HG02798 (cell line): ENCODE data around the gene BACH2.

Experiments used
- ATAC-seq: cut with Tn5 transposase; IDR thresholded peaks from one replicate; pipeline ENCODE4 v1.9.1; 2021; ENCODE audit warnings: mild to moderate bottlenecking; ENCODE audit not compliant: unreplicated experiment, poor library complexity

Gene BACH2

GRCh38 chr6:90249034-90249433 is 47.6 kb downstream of the BACH2 start:
- ATAC-seq, result no peak

GRCh38 chr6:90247262-90247661 is 49.4 kb downstream of the BACH2 start:
- no peak for ATAC-seq

- no peak for ATAC-seq
These were observed 55.3 kb downstream of the BACH2 start for GRCh38 chr6:90241229-90241880.

- ATAC-seq, result no peak
These were observed 58.0 kb downstream of the BACH2 start for GRCh38 chr6:90238496-90239266.

GRCh38 chr6:90237350-90237990 is 59.2 kb downstream of the BACH2 start:
- no peak for ATAC-seq

GRCh38 chr6:90233994-90234393 is 62.6 kb downstream of the BACH2 start:
- ATAC-seq, result no peak

GRCh38 chr6:90233213-90233612 is 63.4 kb downstream of the BACH2 start:
- ATAC-seq, result no peak

GRCh38 chr6:90231798-90232197 is 64.8 kb downstream of the BACH2 start:
- no peak for ATAC-seq

- no peak for ATAC-seq
These were observed 65.3 kb downstream of the BACH2 start for GRCh38 chr6:90231308-90231707.

GRCh38 chr6:90230548-90231215 is 66.0 kb downstream of the BACH2 start:
- no peak for ATAC-seq

- ATAC-seq, result no peak
These were observed 67.2 kb downstream of the BACH2 start for GRCh38 chr6:90229331-90230010.

GRCh38 chr6:90227673-90228072 is 69.0 kb downstream of the BACH2 start:
- no peak for ATAC-seq

GRCh38 chr6:90227213-90227612 is 69.4 kb downstream of the BACH2 start:
- no peak for ATAC-seq

GRCh38 chr6:90226257-90226656 is 70.4 kb downstream of the BACH2 start:
- no peak for ATAC-seq

GRCh38 chr6:90224196-90224595 is 72.4 kb downstream of the BACH2 start:
- no peak for ATAC-seq

- no peak for ATAC-seq
These were observed 73.9 kb downstream of the BACH2 start for GRCh38 chr6:90222724-90223198.

- ATAC-seq, result no peak
These were observed 74.6 kb downstream of the BACH2 start for GRCh38 chr6:90222008-90222407.

- no peak for ATAC-seq
These were observed 75.2 kb downstream of the BACH2 start for GRCh38 chr6:90221403-90221802.

- ATAC-seq, result no peak
These were observed 76.4 kb downstream of the BACH2 start for GRCh38 chr6:90220273-90220672.
